HG03571 (cell line): Measurements from ENCODE around the gene SSR1.

Experiments used
- ATAC-seq: cut with Tn5 transposase; IDR thresholded peaks from one replicate; pipeline ENCODE4 v1.9.1; 2021; ENCODE audit not compliant: unreplicated experiment

The SSR1 gene

GRCh38 chr6:7260291-7261031 is 52.5 kb downstream of the SSR1 start:
- no peak for ATAC-seq

- ATAC-seq, result no peak
These were observed 54.7 kb downstream of the SSR1 start for GRCh38 chr6:7258231-7258763.

DNA sequence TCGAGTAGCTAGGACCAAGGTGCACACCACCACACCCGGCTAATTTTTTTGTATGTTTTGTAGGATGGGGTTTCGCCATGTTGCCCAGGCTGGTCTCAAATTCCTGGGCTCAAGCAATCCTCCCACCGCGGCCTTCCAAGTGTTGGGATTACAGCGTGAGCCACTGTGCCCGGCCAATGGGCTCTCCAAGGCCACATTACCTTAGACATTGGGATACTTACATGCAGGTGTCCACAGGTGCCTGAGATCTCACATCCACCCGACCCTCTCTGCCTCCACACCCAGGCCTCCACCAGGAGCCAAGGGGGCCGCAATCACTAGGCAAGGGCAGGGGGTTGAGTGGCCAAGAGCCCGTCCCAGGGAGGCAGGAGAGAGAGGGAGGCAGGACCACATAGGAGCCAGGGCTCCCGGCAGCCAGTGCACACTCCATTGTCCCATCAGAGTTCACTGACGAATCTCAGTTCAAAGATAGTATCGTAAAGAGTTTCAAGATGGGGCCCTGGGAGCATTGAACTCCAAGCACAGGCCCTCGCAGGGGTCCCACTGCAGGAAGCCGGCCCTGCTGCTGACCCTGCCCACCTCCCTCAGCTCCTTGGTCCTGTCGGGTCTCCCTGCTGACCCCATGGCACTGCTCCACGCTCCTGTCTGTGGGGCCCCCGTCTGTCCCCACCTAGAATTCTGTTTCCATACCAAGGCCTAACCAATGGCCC is 55.3 kb downstream of the SSR1 start:
- no peak for ATAC-seq

- ATAC-seq, result no peak
These were observed 56.2 kb downstream of the SSR1 start for GRCh38 chr6:7256785-7257184.

GRCh38 chr6:7255918-7256317 is 57.1 kb downstream of the SSR1 start:
- ATAC-seq, result no peak

GRCh38 chr6:7254980-7255835 is 57.8 kb downstream of the SSR1 start:
- ATAC-seq, result no peak

- ATAC-seq, result no peak
These were observed 60.6 kb downstream of the SSR1 start for GRCh38 chr6:7252390-7252789.

- no peak for ATAC-seq
These were observed 61.2 kb downstream of the SSR1 start for GRCh38 chr6:7251646-7252260.

- ATAC-seq, result no peak
These were observed 62.2 kb downstream of the SSR1 start for GRCh38 chr6:7250812-7251211.

DNA sequence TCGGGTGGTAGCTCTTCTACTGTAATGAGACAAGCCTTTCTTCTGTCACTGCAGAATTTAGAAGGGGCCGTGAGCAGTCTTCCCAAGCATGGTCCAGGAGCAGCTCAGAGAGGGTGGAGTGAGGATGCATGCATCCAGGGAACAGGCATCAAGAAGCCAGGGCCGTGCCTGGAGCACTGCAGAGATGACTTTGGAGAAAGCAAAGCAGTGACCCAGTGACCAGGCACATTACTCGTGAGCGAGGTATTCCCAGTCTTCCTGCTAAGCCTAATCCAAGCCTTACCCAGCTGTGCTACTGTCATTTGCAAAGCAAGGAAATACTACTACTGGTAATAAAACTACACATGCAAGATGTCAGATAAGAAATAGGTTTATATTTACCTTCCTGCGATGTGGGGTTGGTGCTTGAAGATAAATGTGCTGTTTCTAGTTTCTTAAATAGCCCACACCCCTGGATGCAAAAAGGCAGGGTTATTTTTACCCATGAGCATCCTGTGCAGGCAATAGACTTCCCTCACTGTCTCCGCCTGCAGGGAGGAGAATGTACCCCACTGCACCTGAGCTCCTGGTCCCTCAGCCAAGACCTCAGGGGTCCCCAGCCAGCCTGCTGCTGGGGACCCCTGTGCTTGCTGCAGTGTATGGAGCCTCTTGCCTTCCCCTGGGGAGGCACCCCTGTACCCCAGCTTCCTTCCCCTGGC is 62.9 kb downstream of the SSR1 start:
- no peak for ATAC-seq

GRCh38 chr6:7249391-7249790 is 63.6 kb downstream of the SSR1 start:
- no peak for ATAC-seq

- no peak for ATAC-seq
These were observed 65.2 kb downstream of the SSR1 start for GRCh38 chr6:7247828-7248227.

DNA sequence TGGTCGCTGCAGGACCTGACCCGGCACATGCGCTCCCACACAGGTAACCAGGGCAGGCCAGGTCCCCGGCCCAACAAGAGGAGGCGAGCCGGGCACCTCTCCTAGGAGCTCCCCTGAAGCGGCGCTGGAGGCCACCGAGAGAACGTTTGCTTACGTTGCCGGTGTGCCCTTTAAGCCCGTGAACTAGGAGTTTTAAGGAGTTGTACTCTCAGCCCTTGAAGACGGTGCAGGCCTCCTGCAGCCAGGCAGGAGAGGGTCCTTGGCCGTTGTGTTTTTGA is 65.9 kb downstream of the SSR1 start:
- no peak for ATAC-seq

GRCh38 chr6:7246401-7247178 is 66.4 kb downstream of the SSR1 start:
- ATAC-seq, result no peak

GRCh38 chr6:7245668-7246393 is 67.2 kb downstream of the SSR1 start:
- no peak for ATAC-seq

GRCh38 chr6:7243179-7243981 is 69.6 kb downstream of the SSR1 start:
- no peak for ATAC-seq

DNA sequence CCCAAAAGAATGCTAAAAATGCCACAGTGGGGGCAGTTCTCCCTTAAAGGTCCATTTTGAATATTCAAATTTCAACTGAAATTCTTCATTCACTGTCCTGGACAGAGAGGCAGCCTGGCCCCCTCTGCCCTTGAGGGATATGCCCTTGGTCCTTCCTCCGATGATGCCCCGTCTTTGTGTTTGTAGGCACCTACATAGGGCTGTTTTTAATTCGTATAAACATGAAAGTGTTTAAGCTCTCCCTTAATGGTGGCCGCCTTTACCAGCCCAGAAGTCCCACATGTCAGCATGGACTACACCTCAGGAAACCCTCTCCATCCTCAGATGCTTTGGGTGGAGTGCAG is 70.2 kb downstream of the SSR1 start:
- ATAC-seq, result no peak
